A673 (cell line): ENCODE results near the gene KRTAP5-1.

Experiments
- CTCF ChIP-seq: fragments of 300-800, 200-600 bp; sonication (generic); conservative IDR thresholded peaks from 2 replicates; pipeline ENCODE4 v1.5.1; 2017; ENCODE audit warnings: low read depth, mild to moderate bottlenecking, antibody characterized with exemption, low read length, moderate library complexity, mixed read lengths
- EZH2 ChIP-seq: fragments of 200-600 bp; sonication (generic); IDR thresholded peaks from 2 replicates; pipeline ENCODE4 v1.6.1; 2017; ENCODE audit warnings: borderline replicate concordance, low read depth, mild to moderate bottlenecking, mixed read lengths, antibody characterized with exemption, low read length; ENCODE audit not compliant: poor library complexity, severe bottlenecking

DNA sequence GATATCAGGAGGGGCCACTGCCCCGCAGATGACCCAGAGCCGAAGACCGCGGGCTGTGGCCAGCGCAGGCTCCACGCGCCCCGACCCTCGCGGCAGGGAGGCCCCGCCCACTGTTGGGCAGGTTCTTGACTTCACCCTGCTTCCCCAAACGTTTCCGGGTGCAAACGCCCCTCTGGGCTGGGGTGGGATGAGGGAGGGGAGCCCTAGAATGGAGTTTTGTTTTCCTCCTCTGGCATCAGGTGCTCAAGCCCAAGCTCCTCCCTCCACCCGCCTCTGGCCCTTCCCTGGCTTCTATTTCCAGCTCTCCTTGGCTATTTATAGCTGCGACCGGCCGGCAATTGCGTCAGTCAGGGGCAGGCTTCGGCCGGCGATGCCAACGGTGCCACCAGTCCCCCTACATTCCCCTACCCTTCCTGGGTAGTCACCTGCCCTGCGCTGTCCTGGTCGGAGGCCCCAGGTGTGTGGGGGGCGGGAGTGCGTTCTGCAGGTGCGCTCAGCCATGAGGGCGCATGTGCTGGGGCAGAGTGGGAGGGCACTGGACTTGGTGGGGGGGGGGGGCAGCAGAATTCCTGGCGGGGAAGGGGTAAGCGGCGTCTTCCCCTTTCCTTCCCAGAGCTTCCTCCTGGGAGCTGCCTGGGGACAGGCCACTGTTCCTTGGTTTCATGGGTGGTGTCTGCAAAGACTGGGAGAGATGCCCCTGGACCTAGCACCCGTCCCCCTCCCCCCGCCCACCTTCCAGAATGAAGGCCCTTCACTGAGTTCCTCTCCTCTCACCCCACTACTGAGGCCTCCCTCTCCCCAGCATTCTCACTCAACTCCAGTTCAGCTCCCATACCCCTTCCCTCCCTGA, 36.6 kb downstream of the KRTAP5-1 start:
- TF ChIP-seq EZH2 (no peak), CTCF (no peak)
